RWPE2 (cell line): ENCODE results near the gene SOX3.

Experiments
- ATAC-seq: fragments of 200-7000 bp; cut with Tn5 transposase; 3 replicates; pipeline ENCODE4 v1.9.1; 2021; ENCODE audit warnings: low read depth
- DNase-seq: peaks from one replicate; pipeline ENCODE4 v3.0.0-alpha.2; 2020; ENCODE audit warnings: low spot score
- H3K27ac ChIP-seq: fragments of 450-650 bp; 2 replicates; pipeline ENCODE4 v1.5.1; 2017; ENCODE audit warnings: mild to moderate bottlenecking; ENCODE audit not compliant: poor library complexity, severe bottlenecking
- H3K27me3 ChIP-seq: fragments of 250-450 bp; sonication (Bioruptor Pico); 2 replicates; pipeline ENCODE4 v1.5.1; 2021; ENCODE audit warnings: mild to moderate bottlenecking, moderate library complexity; ENCODE audit not compliant: insufficient read depth, poor library complexity, severe bottlenecking
- H3K36me3 ChIP-seq: fragments of 250-450 bp; sonication (Bioruptor Pico); 2 replicates; pipeline ENCODE4 v1.5.1; 2020; ENCODE audit warnings: low read depth, mild to moderate bottlenecking, moderate library complexity
- H3K4me1 ChIP-seq: fragments of 250-450 bp; sonication (Bioruptor Pico); 2 replicates; pipeline ENCODE4 v1.5.1; 2021; ENCODE audit warnings: mild to moderate bottlenecking, moderate library complexity; ENCODE audit not compliant: insufficient read depth, poor library complexity, severe bottlenecking
- H3K4me3 ChIP-seq: fragments of 250-450 bp; sonication (Bioruptor Pico); 2 replicates; pipeline ENCODE4 v1.5.1; 2021; ENCODE audit warnings: mild to moderate bottlenecking, moderate library complexity; ENCODE audit not compliant: severe bottlenecking
- H3K9me3 ChIP-seq: fragments of 250-450 bp; sonication (Bioruptor Pico); 2 replicates; pipeline ENCODE4 v1.5.1; 2021; ENCODE audit warnings: mild to moderate bottlenecking, moderate library complexity; ENCODE audit not compliant: severe bottlenecking
- TF ChIP-seq, protein P1 (sequence below): fragments of 450-650 bp; IDR thresholded peaks from one replicate; pipeline ENCODE4 v1.5.1; 2017; ENCODE audit warnings: mild to moderate bottlenecking, moderate library complexity; ENCODE audit not compliant: poor library complexity, severe bottlenecking

SOX3 gene

DNA sequence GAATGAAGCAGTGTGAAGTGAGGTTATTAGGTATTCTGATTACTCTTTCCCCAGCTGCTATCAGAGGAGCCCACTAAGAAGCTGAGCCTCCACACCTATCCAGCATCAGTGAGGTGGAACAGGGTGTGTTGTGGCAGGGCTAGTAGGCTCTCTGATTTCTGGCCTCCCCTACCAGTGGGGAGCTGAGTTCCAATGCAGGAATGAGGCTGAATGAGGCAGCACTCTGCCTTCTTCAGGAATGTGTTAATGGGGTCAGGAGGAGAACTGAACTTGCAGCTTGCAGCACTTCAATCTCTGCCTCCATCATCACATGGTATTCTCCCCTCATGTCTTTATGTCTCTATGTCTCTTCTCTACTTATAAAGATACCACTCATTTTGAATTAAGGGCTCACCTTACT, 26.9 kb downstream of the SOX3 start:
- no peaks in the 10 kb centered on the region for H3K4me1 ChIP-seq
- DNase-seq = no peak
- no peak overlapping the region for H3K27ac ChIP-seq
- H3K36me3 ChIP-seq = no peaks in the 10 kb centered on the region
- no peaks in the 10 kb centered on the region for H3K9me3 ChIP-seq
- no peak overlapping the region for H3K4me3 ChIP-seq
- TF ChIP-seq, protein P1, sequence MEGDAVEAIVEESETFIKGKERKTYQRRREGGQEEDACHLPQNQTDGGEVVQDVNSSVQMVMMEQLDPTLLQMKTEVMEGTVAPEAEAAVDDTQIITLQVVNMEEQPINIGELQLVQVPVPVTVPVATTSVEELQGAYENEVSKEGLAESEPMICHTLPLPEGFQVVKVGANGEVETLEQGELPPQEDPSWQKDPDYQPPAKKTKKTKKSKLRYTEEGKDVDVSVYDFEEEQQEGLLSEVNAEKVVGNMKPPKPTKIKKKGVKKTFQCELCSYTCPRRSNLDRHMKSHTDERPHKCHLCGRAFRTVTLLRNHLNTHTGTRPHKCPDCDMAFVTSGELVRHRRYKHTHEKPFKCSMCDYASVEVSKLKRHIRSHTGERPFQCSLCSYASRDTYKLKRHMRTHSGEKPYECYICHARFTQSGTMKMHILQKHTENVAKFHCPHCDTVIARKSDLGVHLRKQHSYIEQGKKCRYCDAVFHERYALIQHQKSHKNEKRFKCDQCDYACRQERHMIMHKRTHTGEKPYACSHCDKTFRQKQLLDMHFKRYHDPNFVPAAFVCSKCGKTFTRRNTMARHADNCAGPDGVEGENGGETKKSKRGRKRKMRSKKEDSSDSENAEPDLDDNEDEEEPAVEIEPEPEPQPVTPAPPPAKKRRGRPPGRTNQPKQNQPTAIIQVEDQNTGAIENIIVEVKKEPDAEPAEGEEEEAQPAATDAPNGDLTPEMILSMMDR = no peak
- ATAC-seq = no peak
- no peaks in the 10 kb centered on the region for H3K27me3 ChIP-seq

DNA sequence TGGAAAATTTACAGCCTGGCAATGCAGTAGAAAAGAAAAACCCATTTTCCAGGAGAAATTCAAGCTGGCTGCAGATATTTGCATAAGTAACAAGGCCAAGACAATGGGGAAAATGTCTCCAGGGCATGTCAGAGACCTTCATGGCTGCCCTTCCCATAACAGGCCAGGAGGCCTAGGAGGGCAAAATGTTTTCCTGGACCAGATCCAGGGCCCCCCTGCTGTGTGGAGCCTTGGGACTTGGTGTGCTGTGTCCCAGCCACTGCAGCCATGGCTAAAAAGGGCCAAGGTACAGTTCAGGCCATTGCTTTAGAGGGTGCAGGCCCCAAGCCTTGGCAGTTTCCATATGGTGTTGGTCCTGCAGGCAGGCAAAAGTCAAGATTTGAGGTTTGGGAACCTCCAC, 29.8 kb downstream of the SOX3 start:
- no peaks in the 10 kb centered on the region for H3K27me3 ChIP-seq
- DNase-seq (no peak), ATAC-seq (no peak)
- TF ChIP-seq, protein P1 = no peak
- no peak overlapping the region for H3K27ac ChIP-seq
- H3K4me1 ChIP-seq = no peaks in the 10 kb centered on the region
- H3K36me3 ChIP-seq = no peaks in the 10 kb centered on the region
- H3K4me3 ChIP-seq = no peak overlapping the region
- H3K9me3 ChIP-seq = no peaks in the 10 kb centered on the region

DNA sequence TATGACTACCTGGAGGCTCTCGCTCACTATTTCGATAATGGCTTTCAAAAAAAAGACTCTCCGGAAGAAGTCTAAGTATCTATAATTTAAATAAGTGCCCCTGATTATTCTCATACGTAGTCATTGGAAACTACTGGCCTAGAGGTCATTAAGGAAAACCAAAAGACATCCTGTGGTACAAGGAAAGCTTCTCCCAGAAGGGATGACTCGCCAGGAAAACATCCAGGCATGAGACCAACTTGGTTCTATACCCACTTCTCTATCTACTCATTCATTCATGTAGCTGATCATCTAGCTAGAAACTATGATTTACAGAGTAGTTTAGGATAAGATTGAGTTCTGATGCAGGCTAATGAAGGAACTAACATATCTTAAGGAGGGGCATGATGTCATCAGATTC, 37.7 kb downstream of the SOX3 start:
- Histone ChIP-seq H3K9me3 (no peaks in the 10 kb centered on the region), H3K27ac (no peak overlapping the region), H3K4me3 (no peak overlapping the region), H3K27me3 (no peaks in the 10 kb centered on the region), H3K36me3 (no peaks in the 10 kb centered on the region), H3K4me1 (no peaks in the 10 kb centered on the region)
- no peak for ATAC-seq
- DNase-seq = no peak
- TF ChIP-seq, protein P1 = no peak
